ENCODE results near the gene ADGRG7.

ADGRG7 gene

DNA sequence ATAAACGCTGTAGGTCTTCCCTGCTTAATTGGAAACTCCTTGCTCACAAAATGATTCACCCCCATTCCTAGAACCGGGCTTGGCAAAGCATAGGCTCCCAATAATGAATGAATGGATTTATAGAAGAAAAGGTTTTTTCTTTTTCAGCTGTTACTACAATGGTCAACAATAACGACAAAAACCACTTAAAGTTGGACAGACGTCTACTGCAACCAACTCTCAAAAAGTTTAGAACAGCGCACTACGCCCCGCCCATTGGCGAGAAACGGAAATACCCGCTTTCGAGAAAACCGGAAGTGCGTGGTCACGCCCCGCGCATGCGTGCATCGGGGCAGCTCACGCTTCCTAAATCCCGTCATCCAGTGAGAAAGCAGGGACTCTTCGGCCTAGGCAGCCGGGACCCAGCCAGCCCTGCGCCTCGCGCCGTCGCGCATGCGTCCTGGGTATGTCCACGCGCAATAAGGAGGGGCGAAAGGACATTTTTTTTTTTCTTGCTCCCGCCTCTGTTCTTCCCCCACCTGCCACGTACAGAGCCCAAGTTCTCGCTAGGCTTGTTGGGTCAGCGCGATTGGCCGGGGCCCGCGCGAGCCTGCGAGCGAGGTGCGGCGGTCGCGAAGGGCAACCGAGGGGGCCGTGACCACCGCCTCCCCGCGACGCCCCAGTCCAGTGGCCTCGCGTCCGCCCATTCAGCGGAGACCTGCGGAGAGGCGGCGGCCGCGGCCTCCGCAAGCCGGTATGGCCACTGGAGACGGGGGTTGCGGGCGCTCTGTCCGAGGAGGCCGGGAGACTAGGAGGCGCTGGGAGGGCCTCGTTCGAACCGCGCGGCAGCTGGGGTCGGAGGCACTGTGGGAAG, 99.8 kb downstream of the ADGRG7 start, which contains the start of gene TFG:
TSS of gene TFG (plus strand) at position 506 of the 853 bp plus-strand sequence. CDS start 4,192 bp downstream, outside the sequence.
- DNase-seq: peak; percentile 96
- peaks cover 45% of the 10 kb centered on the region for H3K36me3 Mint-ChIP-seq (ENCODE audit: low read depth)
- peaks cover 24% of the 10 kb centered on the region for H3K9me3 Mint-ChIP-seq
- H3K27ac Mint-ChIP-seq: peak within 1 kb of the TSS; percentile 95
- peak within 1 kb of the TSS; percentile 89 for H3K4me3 Mint-ChIP-seq
- TF ChIP-seq, protein P1, sequence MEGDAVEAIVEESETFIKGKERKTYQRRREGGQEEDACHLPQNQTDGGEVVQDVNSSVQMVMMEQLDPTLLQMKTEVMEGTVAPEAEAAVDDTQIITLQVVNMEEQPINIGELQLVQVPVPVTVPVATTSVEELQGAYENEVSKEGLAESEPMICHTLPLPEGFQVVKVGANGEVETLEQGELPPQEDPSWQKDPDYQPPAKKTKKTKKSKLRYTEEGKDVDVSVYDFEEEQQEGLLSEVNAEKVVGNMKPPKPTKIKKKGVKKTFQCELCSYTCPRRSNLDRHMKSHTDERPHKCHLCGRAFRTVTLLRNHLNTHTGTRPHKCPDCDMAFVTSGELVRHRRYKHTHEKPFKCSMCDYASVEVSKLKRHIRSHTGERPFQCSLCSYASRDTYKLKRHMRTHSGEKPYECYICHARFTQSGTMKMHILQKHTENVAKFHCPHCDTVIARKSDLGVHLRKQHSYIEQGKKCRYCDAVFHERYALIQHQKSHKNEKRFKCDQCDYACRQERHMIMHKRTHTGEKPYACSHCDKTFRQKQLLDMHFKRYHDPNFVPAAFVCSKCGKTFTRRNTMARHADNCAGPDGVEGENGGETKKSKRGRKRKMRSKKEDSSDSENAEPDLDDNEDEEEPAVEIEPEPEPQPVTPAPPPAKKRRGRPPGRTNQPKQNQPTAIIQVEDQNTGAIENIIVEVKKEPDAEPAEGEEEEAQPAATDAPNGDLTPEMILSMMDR (IDR thresholded peaks at IDR 0.05): no peak
- peaks cover 31% of the 10 kb centered on the region for H3K4me1 Mint-ChIP-seq
- peaks cover 47% of the 10 kb centered on the region for H3K27me3 Mint-ChIP-seq (ENCODE audit: low read depth, poor library complexity)

DNA sequence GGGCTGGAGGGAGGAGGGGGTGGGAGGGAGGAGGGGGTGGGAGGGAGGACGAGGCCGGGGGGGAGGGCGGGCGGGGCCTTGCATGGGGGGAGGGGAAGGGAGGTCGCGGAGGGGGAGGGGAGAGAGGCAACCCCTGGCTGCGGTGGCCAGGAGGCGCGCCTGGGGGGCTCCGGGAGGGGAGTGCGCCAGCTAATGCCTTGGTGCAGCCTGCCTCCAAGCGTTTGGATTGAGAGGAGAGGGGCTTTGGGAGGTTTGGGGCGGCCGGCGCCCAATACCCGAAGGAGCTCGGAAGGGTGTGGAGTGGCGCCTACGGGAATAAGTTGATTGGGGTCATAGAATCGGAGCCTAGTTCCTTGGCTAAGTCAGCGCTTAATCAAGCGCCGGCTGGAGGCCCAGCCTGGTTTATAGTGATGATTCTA, 100.5 kb downstream of the ADGRG7 start:
- TF ChIP-seq, protein P1 (IDR thresholded peaks at IDR 0.05): no peak
- peaks cover 31% of the 10 kb centered on the region for H3K4me1 Mint-ChIP-seq
- H3K36me3 Mint-ChIP-seq (ENCODE audit: low read depth): peaks cover 50% of the 10 kb centered on the region
- peaks cover 42% of the 10 kb centered on the region for H3K27me3 Mint-ChIP-seq (ENCODE audit: low read depth, poor library complexity)
- H3K4me3 Mint-ChIP-seq: peak overlapping the region; percentile 89
- DNase-seq: peak; percentile 74
- peak overlapping the region; percentile 94 for H3K27ac Mint-ChIP-seq
- H3K9me3 Mint-ChIP-seq: peaks cover 24% of the 10 kb centered on the region

DNA sequence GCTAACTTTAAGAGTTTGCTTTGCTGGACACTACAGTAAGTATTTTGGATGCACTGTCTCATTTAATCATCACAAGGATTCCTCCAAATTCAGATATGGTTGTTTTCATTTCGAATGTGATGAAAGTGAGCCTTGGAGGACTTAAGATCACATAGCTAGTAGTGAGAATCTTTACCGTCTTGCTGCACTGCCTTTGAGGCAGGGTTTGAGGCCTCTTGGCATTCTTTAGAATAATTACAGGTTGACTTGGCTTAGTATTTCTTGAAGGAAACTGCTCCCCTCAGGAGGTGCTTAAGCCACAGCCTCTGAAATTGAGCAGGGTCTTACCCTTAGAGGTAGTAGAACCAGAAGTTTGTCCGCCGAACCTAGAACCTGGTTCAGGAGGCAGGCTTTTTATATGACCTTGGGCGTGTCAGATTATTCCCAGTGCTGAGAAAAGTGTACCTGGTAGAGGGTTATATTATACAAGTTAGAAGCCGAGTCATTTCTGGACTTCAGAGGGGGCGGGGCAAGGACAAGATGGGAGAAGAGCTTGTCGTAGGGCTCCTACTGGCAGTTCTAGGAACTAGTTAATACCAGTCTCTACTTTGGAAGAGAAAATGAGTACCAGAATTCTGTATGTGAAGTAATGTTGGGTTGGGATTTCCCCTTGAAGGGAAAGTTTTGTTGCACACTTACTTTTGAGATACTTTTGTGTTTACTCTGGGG, 101.0 kb downstream of the ADGRG7 start:
- H3K4me3 Mint-ChIP-seq: peak overlapping the region; percentile 89
- TF ChIP-seq, protein P1 (IDR thresholded peaks at IDR 0.05): peak; percentile 19
- DNase-seq: peak; percentile 36
- H3K4me1 Mint-ChIP-seq: peaks cover 31% of the 10 kb centered on the region
- peaks cover 24% of the 10 kb centered on the region for H3K9me3 Mint-ChIP-seq
- H3K27ac Mint-ChIP-seq: peak overlapping the region; percentile 94
- H3K36me3 Mint-ChIP-seq (ENCODE audit: low read depth): peaks cover 56% of the 10 kb centered on the region
- H3K27me3 Mint-ChIP-seq (ENCODE audit: low read depth, poor library complexity): peaks cover 37% of the 10 kb centered on the region

DNA sequence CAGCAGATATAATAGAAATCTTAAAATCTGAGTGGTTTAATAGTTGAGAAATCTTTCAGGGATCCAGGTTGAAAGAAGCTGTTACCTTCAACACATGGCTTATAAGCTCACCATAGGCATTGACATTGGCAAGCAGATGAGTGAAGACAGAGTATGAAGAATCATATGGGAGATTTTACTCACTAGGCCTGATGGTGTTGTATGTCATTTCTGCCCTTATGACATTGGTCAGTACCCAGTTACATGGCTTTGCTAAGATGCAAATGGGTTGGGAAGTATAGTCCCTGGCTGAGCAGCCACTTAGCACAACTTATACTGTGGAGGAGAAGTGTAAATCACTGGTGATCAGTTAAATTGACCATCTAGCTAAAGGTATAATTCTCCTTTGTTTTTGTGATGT, 105.8 kb downstream of the ADGRG7 start:
- Mint-ChIP-seq H3K9me3 (peaks cover 17% of the 10 kb centered on the region), H3K27me3 (ENCODE audit: low read depth, poor library complexity) (peaks cover 3% of the 10 kb centered on the region), H3K27ac (no peak overlapping the region), H3K4me1 (peaks cover 30% of the 10 kb centered on the region), H3K4me3 (no peak overlapping the region), H3K36me3 (ENCODE audit: low read depth) (peaks cover 98% of the 10 kb centered on the region)
- TF ChIP-seq, protein P1 (IDR thresholded peaks at IDR 0.05): no peak
- no peak for DNase-seq

DNA sequence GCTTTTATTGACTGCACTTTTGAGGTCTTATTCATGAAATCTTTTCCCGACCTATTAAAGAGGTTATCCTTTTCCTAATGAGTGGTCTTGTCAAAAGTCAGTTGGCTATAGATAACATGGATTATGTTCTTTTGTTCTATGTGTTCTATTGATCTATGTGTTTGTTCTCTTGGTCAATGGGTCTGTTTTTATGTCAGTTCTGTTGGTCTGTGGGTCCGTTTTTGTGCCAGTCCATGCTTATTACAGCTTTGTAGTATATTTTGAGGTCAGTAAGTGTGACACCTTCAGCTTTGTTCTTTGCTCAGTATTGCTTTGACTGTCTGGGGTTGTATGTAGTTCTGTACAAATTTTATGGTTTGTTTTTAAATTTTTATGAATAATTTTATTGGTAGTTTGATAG, 107.7 kb downstream of the ADGRG7 start:
- DNase-seq: no peak
- Mint-ChIP-seq H3K27me3 (ENCODE audit: low read depth, poor library complexity) (peaks cover 3% of the 10 kb centered on the region), H3K4me1 (peaks cover 16% of the 10 kb centered on the region), H3K27ac (no peak overlapping the region), H3K4me3 (no peak overlapping the region), H3K36me3 (ENCODE audit: low read depth) (peaks cover 99% of the 10 kb centered on the region), H3K9me3 (peaks cover 13% of the 10 kb centered on the region)
- TF ChIP-seq, protein P1 (IDR thresholded peaks at IDR 0.05): no peak
